GM18951 (cell line): ENCODE measurements around the gene TNNC1.

ENCODE experiments used
- POLR2A ChIP-seq: IDR thresholded peaks from 4 replicates; pipeline ENCODE4 v1.6.1; 2011; ENCODE audit warnings: mild to moderate bottlenecking; ENCODE audit not compliant: insufficient read length, insufficient read depth; ENCODE audit errors: extremely low read depth
- in situ Hi-C: fragments of 300-500 bp; cut with MboI; formaldehyde crosslinking; loops from one replicate; pipeline ENCODE4 v1.12.0; 2022; ENCODE audit warnings: low sequenced_read_pairs, mixed read lengths, inconsistent platforms; ENCODE audit not compliant: unreplicated experiment

Gene TNNC1

GRCh38 chr3:52458770-52459545 lies 5.1 kb upstream of the TNNC1 start:
- no peak for TF ChIP-seq POLR2A
- in situ Hi-C loops, result no loop called here

- no peak for TF ChIP-seq POLR2A
- in situ Hi-C loops, result no loop called here
Observed at GRCh38 chr3:52458031-52458760, 4.4 kb upstream of the TNNC1 start.

GRCh38 chr3:52456800-52457183 lies 3.0 kb upstream of the TNNC1 start:
- no peak for TF ChIP-seq POLR2A
- in situ Hi-C loops, result no loop called here

- no peak for TF ChIP-seq POLR2A
- in situ Hi-C loops, result no loop called here
Observed at GRCh38 chr3:52456169-52456799, 2.4 kb upstream of the TNNC1 start.

GRCh38 chr3:52455283-52456168 lies 1.7 kb upstream of the TNNC1 start, which contains the start of gene NISCH:
Gene NISCH, plus strand, starts transcription at chr3:52455604. Its CDS starts 38 bp downstream, at chr3:52455642.
- peak; percentile 91 for TF ChIP-seq POLR2A
- in situ Hi-C loops, result no loop called here

GRCh38 chr3:52454938-52455282 lies 1.1 kb upstream of the TNNC1 start:
- no peak for TF ChIP-seq POLR2A
- in situ Hi-C loops, result no loop called here

- no peak for TF ChIP-seq POLR2A
- in situ Hi-C loops, result no loop called here
Observed at GRCh38 chr3:52454250-52454937, 553 bp upstream of the TNNC1 start.

GRCh38 chr3:52452570-52453221 lies 1.1 kb downstream of the TNNC1 start:
- in situ Hi-C loops, result no loop called here
- TF ChIP-seq POLR2A, result no peak

- in situ Hi-C loops, result no loop called here
- no peak for TF ChIP-seq POLR2A
Observed at GRCh38 chr3:52452126-52452525, 1.7 kb downstream of the TNNC1 start.

- in situ Hi-C loops, result no loop called here
- TF ChIP-seq POLR2A, result no peak
Observed at GRCh38 chr3:52451237-52452083, 2.4 kb downstream of the TNNC1 start.
